ENCODE results near the gene MAML3. TPM values are rescaled to one million over a fixed set of nuclear protein-coding genes. Genes with fewer than 3 reads are reported as not detected.

The MAML3 gene
- total RNA-seq, 2 donors from 2014 or later = 9.3 to 10.1 TPM

DNA sequence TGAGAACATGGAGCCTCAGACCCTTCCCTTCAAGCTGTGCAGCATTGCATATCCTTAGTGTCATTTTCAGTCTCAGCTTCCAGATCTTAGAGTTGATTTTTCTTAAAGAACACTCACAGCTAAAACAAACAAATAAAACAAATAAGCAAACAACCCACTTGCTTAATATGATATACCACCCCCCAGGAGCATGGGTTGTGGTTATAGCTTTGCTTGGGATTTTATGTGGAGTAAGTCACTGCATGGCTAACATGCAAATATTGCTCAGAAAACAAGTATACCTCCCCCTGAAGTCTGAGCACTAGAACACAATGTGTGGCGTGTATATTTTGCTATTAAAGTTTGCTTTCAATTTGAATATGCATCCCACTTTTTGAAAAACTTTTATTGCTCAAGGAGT, 409.8 kb downstream of the MAML3 start:
- intact Hi-C loops (cut with DNase I) = loop anchor here (10.0 kb wide), 1 partner anchor 261 kb away; no protein-coding TSS in a partner anchor
- H3K27me3 ChIP-seq = no peaks in the 10 kb centered on the region
- H3K9me3 ChIP-seq = no peaks in the 10 kb centered on the region
- H3K9ac ChIP-seq (ENCODE audit: low read depth in 2 of 2, low read length in 2 of 2) = no peak overlapping the region
- no peaks in the 10 kb centered on the region for H3K4me1 ChIP-seq
- H3K27ac ChIP-seq = no peak overlapping the region
- H3K36me3 ChIP-seq = no peaks in the 10 kb centered on the region
- DNase-seq = no peak
- TF ChIP-seq, protein P1, sequence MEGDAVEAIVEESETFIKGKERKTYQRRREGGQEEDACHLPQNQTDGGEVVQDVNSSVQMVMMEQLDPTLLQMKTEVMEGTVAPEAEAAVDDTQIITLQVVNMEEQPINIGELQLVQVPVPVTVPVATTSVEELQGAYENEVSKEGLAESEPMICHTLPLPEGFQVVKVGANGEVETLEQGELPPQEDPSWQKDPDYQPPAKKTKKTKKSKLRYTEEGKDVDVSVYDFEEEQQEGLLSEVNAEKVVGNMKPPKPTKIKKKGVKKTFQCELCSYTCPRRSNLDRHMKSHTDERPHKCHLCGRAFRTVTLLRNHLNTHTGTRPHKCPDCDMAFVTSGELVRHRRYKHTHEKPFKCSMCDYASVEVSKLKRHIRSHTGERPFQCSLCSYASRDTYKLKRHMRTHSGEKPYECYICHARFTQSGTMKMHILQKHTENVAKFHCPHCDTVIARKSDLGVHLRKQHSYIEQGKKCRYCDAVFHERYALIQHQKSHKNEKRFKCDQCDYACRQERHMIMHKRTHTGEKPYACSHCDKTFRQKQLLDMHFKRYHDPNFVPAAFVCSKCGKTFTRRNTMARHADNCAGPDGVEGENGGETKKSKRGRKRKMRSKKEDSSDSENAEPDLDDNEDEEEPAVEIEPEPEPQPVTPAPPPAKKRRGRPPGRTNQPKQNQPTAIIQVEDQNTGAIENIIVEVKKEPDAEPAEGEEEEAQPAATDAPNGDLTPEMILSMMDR (IDR thresholded peaks at IDR 0.05) = no peak
- no peak overlapping the region for H3K4me3 ChIP-seq

DNA sequence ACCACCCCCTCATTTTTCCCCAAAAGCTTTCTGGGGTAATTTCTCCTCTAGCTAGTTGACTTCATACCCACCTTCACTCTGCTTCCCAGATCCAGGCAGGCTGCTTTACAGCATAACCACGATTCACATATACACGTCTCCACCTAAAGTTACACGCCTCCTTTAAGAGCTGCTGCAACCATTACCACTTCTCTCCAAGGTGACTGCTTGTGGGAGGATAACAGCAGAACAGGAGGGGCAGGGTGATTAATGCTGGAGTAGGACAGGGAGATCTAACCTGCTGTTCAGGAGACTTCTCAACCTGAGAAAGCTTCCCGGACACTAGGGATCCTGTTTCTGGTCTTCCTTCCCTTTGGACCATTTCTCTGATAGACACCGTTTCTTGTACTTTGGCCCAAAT, 411.0 kb downstream of the MAML3 start:
- H3K27me3 ChIP-seq = no peaks in the 10 kb centered on the region
- no peaks in the 10 kb centered on the region for H3K36me3 ChIP-seq
- no peak overlapping the region for H3K9ac ChIP-seq (ENCODE audit: low read depth in 2 of 2, low read length in 2 of 2)
- DNase-seq = no peak
- H3K4me3 ChIP-seq = no peak overlapping the region
- H3K9me3 ChIP-seq = no peaks in the 10 kb centered on the region
- TF ChIP-seq, protein P1 (IDR thresholded peaks at IDR 0.05) = no peak
- no peaks in the 10 kb centered on the region for H3K4me1 ChIP-seq
- intact Hi-C loops (cut with DNase I) = loop anchor here (10.0 kb wide), 1 partner anchor 262 kb away; no protein-coding TSS in a partner anchor
- H3K27ac ChIP-seq = no peak overlapping the region

DNA sequence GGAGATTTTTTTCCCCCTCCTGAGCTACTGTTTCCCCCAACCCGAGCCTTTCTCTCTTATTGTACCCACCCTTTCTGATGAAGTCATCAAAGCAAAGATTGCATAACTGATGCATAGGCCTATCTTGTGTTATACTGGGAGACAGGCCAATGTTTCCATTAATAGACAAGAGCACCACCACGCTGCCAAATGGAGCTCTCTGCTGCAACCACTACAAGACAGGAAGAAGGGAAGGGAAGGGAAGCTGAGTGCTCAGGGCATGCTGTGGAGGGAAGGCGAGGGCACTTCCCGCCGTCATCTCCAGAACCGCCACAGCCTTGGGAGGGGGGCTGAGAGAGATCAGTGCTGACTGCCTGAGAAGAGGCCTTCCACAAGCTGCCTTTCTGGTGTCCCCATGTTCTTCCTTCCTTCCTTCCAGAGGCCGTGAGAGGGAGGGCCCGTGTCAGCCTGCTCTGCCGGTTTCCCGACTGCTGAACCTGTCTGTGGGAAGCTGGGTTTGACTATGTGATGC, 413.4 kb downstream of the MAML3 start:
- Histone ChIP-seq H3K36me3 (no peaks in the 10 kb centered on the region), H3K27me3 (no peaks in the 10 kb centered on the region), H3K9me3 (no peaks in the 10 kb centered on the region), H3K4me3 (no peak overlapping the region), H3K4me1 (no peaks in the 10 kb centered on the region), H3K9ac (ENCODE audit: low read depth in 2 of 2, low read length in 2 of 2) (no peak overlapping the region), H3K27ac (no peak overlapping the region)
- TF ChIP-seq, protein P1 (IDR thresholded peaks at IDR 0.05) = no peak
- intact Hi-C loops (cut with DNase I) = loop anchor here (10.0 kb wide), 1 partner anchor 264 kb away; no protein-coding TSS in a partner anchor
- DNase-seq = peak; percentile 42

DNA sequence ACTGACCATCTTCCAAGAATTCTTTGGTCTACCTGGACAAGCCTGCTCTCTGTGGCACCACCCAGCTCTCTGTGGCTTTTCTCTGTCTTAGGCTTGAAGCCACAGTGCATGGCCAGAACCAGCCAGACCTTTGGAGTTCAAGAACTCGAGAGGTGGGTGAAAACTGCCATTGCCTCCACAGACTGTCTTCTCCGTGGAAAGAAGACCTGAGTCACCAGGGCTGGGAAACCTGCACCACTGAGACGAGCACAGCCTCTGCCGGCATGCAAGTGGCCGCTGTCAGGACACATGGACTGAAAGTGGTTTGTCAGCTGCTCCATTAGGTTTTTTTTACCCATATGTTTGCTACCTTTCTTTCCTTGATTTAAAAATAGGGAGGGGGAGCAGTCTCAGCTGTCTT, 413.9 kb downstream of the MAML3 start:
- intact Hi-C loops (cut with DNase I) = loop anchor here (10.0 kb wide), 1 partner anchor 265 kb away; no protein-coding TSS in a partner anchor
- no peaks in the 10 kb centered on the region for H3K36me3 ChIP-seq
- no peaks in the 10 kb centered on the region for H3K4me1 ChIP-seq
- H3K27ac ChIP-seq = no peak overlapping the region
- H3K27me3 ChIP-seq = no peaks in the 10 kb centered on the region
- DNase-seq = no peak
- TF ChIP-seq, protein P1 (IDR thresholded peaks at IDR 0.05) = no peak
- no peak overlapping the region for H3K9ac ChIP-seq (ENCODE audit: low read depth in 2 of 2, low read length in 2 of 2)
- H3K4me3 ChIP-seq = no peak overlapping the region
- H3K9me3 ChIP-seq = no peaks in the 10 kb centered on the region

DNA sequence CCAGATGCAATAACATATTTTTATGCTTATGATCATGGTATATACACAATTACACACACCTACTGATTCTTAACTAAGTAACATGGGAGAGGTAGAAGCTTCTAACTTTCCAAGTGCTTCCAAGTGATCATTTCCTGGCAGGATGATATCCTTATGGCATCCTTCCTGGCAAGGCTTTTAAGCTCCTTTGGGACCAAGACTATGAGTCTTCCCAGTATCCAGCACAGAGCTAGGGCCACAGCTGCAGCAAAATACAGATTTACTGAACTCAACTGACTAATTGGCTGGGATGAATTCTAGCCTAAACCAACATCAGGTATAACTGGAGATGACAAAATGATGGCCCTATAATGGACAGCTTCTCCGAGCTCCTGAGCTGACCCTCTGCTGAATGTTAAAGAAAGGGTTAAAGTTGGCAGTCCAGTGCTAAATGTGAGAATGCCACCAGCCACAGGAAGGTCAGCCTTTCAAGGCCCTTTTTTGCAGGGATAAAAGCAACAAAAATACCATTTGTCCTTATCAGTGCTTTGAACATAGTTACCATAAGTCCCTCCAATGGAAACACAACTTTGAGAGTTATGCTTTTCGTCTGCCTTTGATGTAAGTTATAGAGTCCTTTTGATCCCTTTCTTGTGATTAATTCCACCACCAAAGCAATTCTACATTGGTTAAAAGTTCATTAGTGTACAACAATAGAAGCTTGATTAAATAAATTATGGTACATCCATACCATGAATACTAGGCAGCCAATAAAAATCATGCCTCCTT, 415.0 kb downstream of the MAML3 start:
- Histone ChIP-seq H3K4me1 (no peaks in the 10 kb centered on the region), H3K4me3 (no peak overlapping the region), H3K9ac (ENCODE audit: low read depth in 2 of 2, low read length in 2 of 2) (no peak overlapping the region), H3K9me3 (no peaks in the 10 kb centered on the region), H3K36me3 (no peaks in the 10 kb centered on the region), H3K27me3 (no peaks in the 10 kb centered on the region), H3K27ac (no peak overlapping the region)
- no peak for DNase-seq
- TF ChIP-seq, protein P1 (IDR thresholded peaks at IDR 0.05) = no peak
- intact Hi-C loops (cut with DNase I) = loop anchor here (5.0 to 10.0 kb wide), 3 partner anchors 413 to 586 kb away; partner anchors contain the start of gene MAML3
